H1 (cell line): ENCODE data around the gene DOK7. TPM values are rescaled to one million over a fixed set of nuclear protein-coding genes. Genes with fewer than 3 reads are reported as not detected.

Source experiments
- CTCF ChIA-PET: fragments of 300-600 bp; sonication (Branson Sonifier 250); formaldehyde crosslinking; loops from one replicate; lab custom pipeline; 2021; ENCODE audit not compliant: partially characterized antibody; lab: Charles Lee
- POLR2A ChIA-PET: fragments of 300-600 bp; sonication (Branson Sonifier 250); formaldehyde crosslinking; loops from one replicate; lab custom pipeline; 2021; ENCODE audit warnings: inconsistent platforms; ENCODE audit not compliant: partially characterized antibody; lab: Charles Lee
- DNase-seq, 2 experiments: peaks; one replicate each; pipeline versions ENCODE4 v3.0.0 to v3.0.0-alpha.2; 2010 to 2022; ENCODE audit warnings: low spot score in 2 of 2, low read depth in 1 of 2, mixed read lengths in 1 of 2
- FAIRE-seq: peaks from 2 replicates; lab custom pipeline; 2011; peaks lifted over from hg19 to GRCh38; lab: Jason Lieb, UNC
- H2AFZ ChIP-seq: 2 replicates; pipeline ENCODE4 v1.8.1; 2012; ENCODE audit warnings: low read length, inconsistent platforms
- H2AK5ac ChIP-seq: 2 replicates; pipeline ENCODE4 v1.6.1; 2013; ENCODE audit warnings: low read depth, low read length
- H2BK120ac ChIP-seq: replicated peaks from 2 replicates; pipeline ENCODE3; 2013; ENCODE audit warnings: low read depth, low read length, inconsistent platforms
- H2BK12ac ChIP-seq: 2 replicates; pipeline ENCODE4 v1.6.1; 2013; ENCODE audit warnings: low read depth, low read length
- H2BK15ac ChIP-seq: 2 replicates; pipeline ENCODE4 v1.6.1; 2013; ENCODE audit warnings: low read length
- H2BK20ac ChIP-seq: 2 replicates; pipeline ENCODE4 v1.6.1; 2013; ENCODE audit warnings: low read length
- H2BK5ac ChIP-seq: 2 replicates; pipeline ENCODE4 v1.6.1; 2013; ENCODE audit warnings: low read depth, low read length
- H3K14ac ChIP-seq: 2 replicates; pipeline ENCODE4 v1.6.1; 2013; ENCODE audit warnings: inconsistent platforms; ENCODE audit not compliant: insufficient read length
- H3K18ac ChIP-seq: 2 replicates; pipeline ENCODE4 v1.6.1; 2013; ENCODE audit warnings: low read length; ENCODE audit errors: extremely low read depth
- H3K23ac ChIP-seq: 2 replicates; pipeline ENCODE4 v1.6.1; 2013; ENCODE audit warnings: inconsistent platforms; ENCODE audit not compliant: insufficient read length
- H3K23me2 ChIP-seq: 2 replicates; pipeline ENCODE4 v1.6.1; 2013; ENCODE audit warnings: low read depth, low read length
- H3K27ac ChIP-seq: 2 replicates; pipeline ENCODE4 v1.6.1; 2011; ENCODE audit warnings: low read depth, low read length, inconsistent platforms
- H3K27me3 ChIP-seq, 4 experiments: replicated peaks in 1 of 4; 1 replicate in 1 of 4; 2 replicates in 3 of 4; pipeline versions ENCODE4 v1.6.1 to v1.8.1; 2011 to 2013; ENCODE audit warnings: low read length in 3 of 4, mild to moderate bottlenecking in 3 of 4, inconsistent platforms in 2 of 4, mixed read lengths in 2 of 4, moderate library complexity in 1 of 4; ENCODE audit not compliant: control insufficient read depth in 3 of 4, insufficient read depth in 3 of 4; ENCODE audit errors: extremely low read depth in 1 of 4
- H3K36me3 ChIP-seq, 4 experiments: 2 replicates each; pipeline versions ENCODE4 v1.6.1 to v1.8.1; 2011 to 2013; ENCODE audit warnings: mild to moderate bottlenecking in 4 of 4, low read length in 3 of 4, moderate library complexity in 2 of 4, control low read depth in 1 of 4, inconsistent platforms in 1 of 4; ENCODE audit not compliant: insufficient read depth in 4 of 4, control insufficient read depth in 2 of 4
- H3K4ac ChIP-seq: replicated peaks from 2 replicates; pipeline ENCODE3; 2013; ENCODE audit warnings: low read length, low read depth, mixed read lengths, inconsistent platforms; ENCODE audit not compliant: insufficient read length
- H3K4me1 ChIP-seq, 4 experiments: replicated peaks in 1 of 4; 1 replicate in 1 of 4; 2 replicates in 3 of 4; pipeline versions ENCODE4 v1.6.1 to v1.8.1; 2011 to 2013; ENCODE audit warnings: low read length in 3 of 4, inconsistent platforms in 2 of 4, mixed read lengths in 1 of 4; ENCODE audit not compliant: insufficient read depth in 4 of 4, control insufficient read depth in 3 of 4
- H3K4me2 ChIP-seq, 2 experiments: 2 replicates each; pipeline versions ENCODE4 v1.6.1 to v1.8.1; 2011 to 2013; ENCODE audit warnings: low read depth in 2 of 2, low read length in 2 of 2, control low read depth in 1 of 2, inconsistent platforms in 1 of 2, mild to moderate bottlenecking in 1 of 2; ENCODE audit not compliant: insufficient read depth in 1 of 2
- H3K4me3 ChIP-seq, 4 experiments: fragments of 200-600, 300-600 bp in 1 of 4; sonication (generic), shearing (Covaris generic), sonication (Bioruptor Twin) in 1 of 4; 2 replicates each; pipeline versions ENCODE4 v1.5.1 to v1.8.1; 2011 to 2016; ENCODE audit warnings: low read length in 4 of 4, low read depth in 3 of 4, control low read depth in 2 of 4, inconsistent platforms in 2 of 4, mild to moderate bottlenecking in 2 of 4, mixed read lengths in 1 of 4, moderate library complexity in 1 of 4; ENCODE audit not compliant: insufficient read depth in 2 of 4; ENCODE audit errors: extremely low read depth in 1 of 4
- H3K56ac ChIP-seq: replicated peaks from 2 replicates; pipeline ENCODE3; 2013; ENCODE audit warnings: low read depth, mild to moderate bottlenecking, mixed read lengths, low read length, inconsistent platforms; ENCODE audit not compliant: insufficient read length
- H3K79me1 ChIP-seq: 2 replicates; pipeline ENCODE4 v1.6.1; 2013; ENCODE audit warnings: low read depth, low read length, control low read depth
- H3K79me2 ChIP-seq, 2 experiments: 2 replicates each; pipeline versions ENCODE4 v1.6.1 to v1.8.1; 2012 to 2013; ENCODE audit warnings: low read length in 2 of 2, mild to moderate bottlenecking in 2 of 2, inconsistent platforms in 1 of 2; ENCODE audit not compliant: insufficient read depth in 2 of 2, control insufficient read depth in 1 of 2
- H3K9ac ChIP-seq, 4 experiments: replicated peaks in 1 of 4; 1 replicate in 1 of 4; 2 replicates in 3 of 4; pipeline versions ENCODE4 v1.6.1 to v1.8.1; 2011 to 2013; ENCODE audit warnings: low read depth in 3 of 4, low read length in 3 of 4, control low read depth in 2 of 4, mild to moderate bottlenecking in 2 of 4, moderate library complexity in 2 of 4, inconsistent platforms in 1 of 4; ENCODE audit errors: extremely low read depth in 1 of 4
- H3K9me3 ChIP-seq, 2 experiments: 2 replicates each; pipeline versions ENCODE4 v1.6.1 to v1.8.1; 2012 to 2013; ENCODE audit warnings: mild to moderate bottlenecking in 2 of 2, moderate library complexity in 2 of 2, control low read depth in 1 of 2, inconsistent platforms in 1 of 2, low read depth in 1 of 2, low read length in 1 of 2, mixed read lengths in 1 of 2; ENCODE audit not compliant: insufficient read depth in 2 of 2
- H4K20me1 ChIP-seq, 2 experiments: replicated peaks in 1 of 2; 2 replicates each; pipeline versions ENCODE3 to v1.8.1; 2011 to 2013; ENCODE audit warnings: inconsistent platforms in 2 of 2, low read length in 2 of 2, mild to moderate bottlenecking in 1 of 2; ENCODE audit not compliant: insufficient read depth in 2 of 2, control insufficient read depth in 1 of 2
- H4K5ac ChIP-seq: 2 replicates; pipeline ENCODE4 v1.6.1; 2013; ENCODE audit warnings: low read length, low read depth, mixed read lengths, inconsistent platforms; ENCODE audit not compliant: insufficient read length
- H4K8ac ChIP-seq: 2 replicates; pipeline ENCODE4 v1.8.0; 2013; ENCODE audit warnings: mild to moderate bottlenecking, moderate library complexity, low read length, inconsistent platforms; ENCODE audit not compliant: insufficient read depth; ENCODE audit errors: extremely low read depth
- H4K91ac ChIP-seq: replicated peaks from 2 replicates; pipeline ENCODE3; 2013; ENCODE audit warnings: low read length, mixed read lengths, inconsistent platforms; ENCODE audit not compliant: insufficient read length
- ATF3 ChIP-seq: IDR thresholded peaks from 2 replicates; pipeline ENCODE4 v1.6.1; 2011; ENCODE audit warnings: low read depth, mild to moderate bottlenecking, low read length; ENCODE audit not compliant: insufficient read depth
- EGR1 ChIP-seq: IDR thresholded peaks from 2 replicates; pipeline ENCODE4 v1.6.1; 2011; ENCODE audit warnings: low read depth, low read length, borderline replicate concordance
- EP300 ChIP-seq, 2 experiments: IDR thresholded peaks; 1 replicate in 1 of 2; 2 replicates in 1 of 2; pipeline ENCODE4 v1.6.1; 2011 to 2012; ENCODE audit warnings: low read depth in 2 of 2, low read length in 2 of 2, mild to moderate bottlenecking in 2 of 2, borderline replicate concordance in 1 of 2, inconsistent platforms in 1 of 2, moderate library complexity in 1 of 2
- GABPA ChIP-seq: IDR thresholded peaks from 2 replicates; pipeline ENCODE4 v1.6.1; 2011; ENCODE audit warnings: mild to moderate bottlenecking, low read length, moderate library complexity, borderline replicate concordance; ENCODE audit not compliant: insufficient read depth
- HDAC6 ChIP-seq: IDR thresholded peaks from one replicate; pipeline ENCODE4 v1.7.1; 2012; ENCODE audit warnings: low read depth, mild to moderate bottlenecking, inconsistent platforms, low read length, moderate library complexity
- POLR2AphosphoS5 ChIP-seq: IDR thresholded peaks from 2 replicates; pipeline ENCODE4 v1.6.1; 2011; ENCODE audit warnings: low read depth, low read length
- SIRT6 ChIP-seq: IDR thresholded peaks from one replicate; pipeline ENCODE4 v1.7.1; 2012; ENCODE audit warnings: low read length, inconsistent platforms
- SP1 ChIP-seq: IDR thresholded peaks from 2 replicates; pipeline ENCODE4 v1.6.1; 2011; ENCODE audit warnings: low read depth, low read length
- SP4 ChIP-seq: IDR thresholded peaks from 2 replicates; pipeline ENCODE4 v1.6.1; 2012; ENCODE audit warnings: low read length, inconsistent platforms
- SRF ChIP-seq: IDR thresholded peaks from 2 replicates; pipeline ENCODE4 v1.6.1; 2011; ENCODE audit warnings: mild to moderate bottlenecking, low read depth, low read length, moderate library complexity
- TCF12 ChIP-seq: IDR thresholded peaks from 2 replicates; pipeline ENCODE4 v1.6.1; 2011; ENCODE audit warnings: low read depth, mild to moderate bottlenecking, low read length
- WGBS, 2 experiments: shearing (Covaris generic) in 1 of 2; methylation state at CpG; one replicate each; pipeline versions ENCODE4 v1.1.6 to v1.1.7; 2013 to 2015; ENCODE audit warnings: low lambda C conversion rate in 2 of 2, mixed read lengths in 2 of 2, inconsistent platforms in 1 of 2, low coverage in 1 of 2, missing lambda C conversion rate in 1 of 2; ENCODE audit not compliant: insufficient replicate concordance in 2 of 2, insufficient coverage in 1 of 2, insufficient read length in 1 of 2; ENCODE audit errors: extremely low coverage in 1 of 2, missing lambda C conversion rate in 1 of 2; 5-methylcytosine and 5-hydroxymethylcytosine counted together
- polyA plus RNA-seq, 7 experiments: library from polyadenylated mRNA; depleted of rRNA in 3 of 7; stranded (reverse) in 5 of 7; unstranded in 2 of 7; fragments of >200 nt in 5 of 7; fragments of 200-250 nt in 2 of 7; gene quantifications; 1 replicate in 5 of 7; 2 replicates in 1 of 7; 4 replicates in 1 of 7; pipeline versions ENCODE4 v1.2.1 to v1.2.3, GENCODE V29; 2011 to 2013; ENCODE audit warnings: missing spikeins in 2 of 7, mixed read lengths in 2 of 7
- total RNA-seq: library from RNA; stranded (reverse); fragmentation: NEBNext Ultra II Directional; extraction: Animal tissue kit (Norgen Biotek cat#: 25700); gene quantifications from 2 replicates; pipeline ENCODE4 v1.2.1, GENCODE V29; 2021

The DOK7 gene
- total and polyA plus RNA-seq, 2 of the 8 experiments (the other 6 are each of a cell fraction or from before 2014, with no cell fraction given): 0.32 TPM; not detected in 1

GRCh38 chr4:3498407-3498806, 35.3 kb downstream of the DOK7 start:
- Histone ChIP-seq H2BK5ac (no peak overlapping the region), H3K4me1 (peaks cover 0 to 11% (median 8%) of the 10 kb centered on the region in 4 experiments; a peak in 5 of 7 replicates), H3K4me3 (no peak overlapping the region), H2BK120ac (no peak overlapping the region), H3K4ac (no peak overlapping the region), H2BK15ac (no peak overlapping the region), H3K56ac (no peak overlapping the region), H3K9ac (no peak overlapping the region), H3K9me3 (no peaks in the 10 kb centered on the region), H3K23me2 (no peaks in the 10 kb centered on the region), H4K8ac (no peak overlapping the region), H2AK5ac (no peak overlapping the region), H3K23ac (no peak overlapping the region), H2BK12ac (no peak overlapping the region), H3K79me2 (no peaks in the 10 kb centered on the region), H2BK20ac (no peak overlapping the region), H3K4me2 (no peak overlapping the region), H4K91ac (no peak overlapping the region), H4K5ac (no peak overlapping the region), H4K20me1 (peaks cover 28 to 49% of the 10 kb centered on the region in 2 experiments), H3K14ac (no peak overlapping the region), H2AFZ (no peak overlapping the region), H3K27me3 (peaks cover 20 to 50% (median 38%) of the 10 kb centered on the region in 4 experiments), H3K27ac (no peak overlapping the region), H3K79me1 (no peaks in the 10 kb centered on the region; the same call in none of the 2 replicates), H3K18ac (no peak overlapping the region), H3K36me3 (0 out of 8 replicates have a peak, but pooled peaks cover 0 to 2% (median 0%) of the 10 kb centered on the region in 4 experiments)
- no peak for FAIRE-seq
- ChIA-PET CTCF (interaction anchor here (0.9 kb wide), 1 partner anchor 16 kb away, joined by 4 read pairs; no protein-coding TSS in a partner anchor), POLR2A (no interaction called here)
- WGBS, 2 experiments: 95% methylated on average over 5 of the region's 11 CpGs; no CpG with 5 or more reads in 1 of the 2 experiments
- DNase-seq: no peak
- TF ChIP-seq GABPA (no peak), EGR1 (no peak), HDAC6 (no peak), ATF3 (no peak), SIRT6 (no peak), TCF12 (no peak), EP300 (IDR thresholded peaks at IDR 0.05; ENCODE audit: borderline replicate concordance in 1 of 2, low read depth in 2 of 2, low read length in 2 of 2) (no peak), SP1 (no peak), SP4 (no peak), POLR2AphosphoS5 (no peak), SRF (no peak)
